ENCODE results near the gene ANAPC15. TPM values are rescaled to one million over a fixed set of nuclear protein-coding genes. Genes with fewer than 3 reads are reported as not detected.
"Not testable (repeated sequence)": the region's sequence is repeated elsewhere in the genome, so short reads cannot be mapped to it uniquely, and the experiment has no call there.

ANAPC15 gene
- total RNA-seq, 3 donors from 2014 or later = 37.9 to 52.1 (median 39.0) TPM

DNA sequence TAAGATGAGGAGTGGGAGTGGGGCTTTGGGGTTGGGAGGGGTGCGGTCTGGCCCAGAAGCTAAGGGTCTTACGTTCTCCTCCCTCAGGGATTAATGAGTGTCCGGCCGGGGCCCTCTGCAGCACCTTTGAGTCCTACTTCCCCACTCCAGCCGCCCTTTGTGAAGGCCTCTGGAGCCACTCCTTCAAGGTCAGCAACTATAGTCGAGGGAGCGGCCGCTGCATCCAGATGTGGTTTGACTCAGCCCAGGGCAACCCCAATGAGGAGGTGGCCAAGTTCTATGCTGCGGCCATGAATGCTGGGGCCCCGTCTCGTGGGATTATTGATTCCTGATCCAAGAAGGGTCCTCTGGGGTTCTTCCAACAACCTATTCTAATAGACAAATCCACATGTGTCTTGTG lies 27.0 kb upstream of the ANAPC15 start:
- no peaks in the 10 kb centered on the region for H3K36me3 ChIP-seq (ENCODE audit: low read depth)
- DNase-seq (no peak), ATAC-seq (no peak)
- intact Hi-C loops (cut with DNase I, micrococcal nuclease) = no loop called here
- peaks cover 5% of the 10 kb centered on the region for H3K4me1 ChIP-seq (ENCODE audit: low read depth)
- TF ChIP-seq, protein P1, sequence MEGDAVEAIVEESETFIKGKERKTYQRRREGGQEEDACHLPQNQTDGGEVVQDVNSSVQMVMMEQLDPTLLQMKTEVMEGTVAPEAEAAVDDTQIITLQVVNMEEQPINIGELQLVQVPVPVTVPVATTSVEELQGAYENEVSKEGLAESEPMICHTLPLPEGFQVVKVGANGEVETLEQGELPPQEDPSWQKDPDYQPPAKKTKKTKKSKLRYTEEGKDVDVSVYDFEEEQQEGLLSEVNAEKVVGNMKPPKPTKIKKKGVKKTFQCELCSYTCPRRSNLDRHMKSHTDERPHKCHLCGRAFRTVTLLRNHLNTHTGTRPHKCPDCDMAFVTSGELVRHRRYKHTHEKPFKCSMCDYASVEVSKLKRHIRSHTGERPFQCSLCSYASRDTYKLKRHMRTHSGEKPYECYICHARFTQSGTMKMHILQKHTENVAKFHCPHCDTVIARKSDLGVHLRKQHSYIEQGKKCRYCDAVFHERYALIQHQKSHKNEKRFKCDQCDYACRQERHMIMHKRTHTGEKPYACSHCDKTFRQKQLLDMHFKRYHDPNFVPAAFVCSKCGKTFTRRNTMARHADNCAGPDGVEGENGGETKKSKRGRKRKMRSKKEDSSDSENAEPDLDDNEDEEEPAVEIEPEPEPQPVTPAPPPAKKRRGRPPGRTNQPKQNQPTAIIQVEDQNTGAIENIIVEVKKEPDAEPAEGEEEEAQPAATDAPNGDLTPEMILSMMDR (IDR thresholded peaks at IDR 0.05) = no peak
- H3K9me3 ChIP-seq = no peaks in the 10 kb centered on the region
- H3K4me3 ChIP-seq = no peak overlapping the region

DNA sequence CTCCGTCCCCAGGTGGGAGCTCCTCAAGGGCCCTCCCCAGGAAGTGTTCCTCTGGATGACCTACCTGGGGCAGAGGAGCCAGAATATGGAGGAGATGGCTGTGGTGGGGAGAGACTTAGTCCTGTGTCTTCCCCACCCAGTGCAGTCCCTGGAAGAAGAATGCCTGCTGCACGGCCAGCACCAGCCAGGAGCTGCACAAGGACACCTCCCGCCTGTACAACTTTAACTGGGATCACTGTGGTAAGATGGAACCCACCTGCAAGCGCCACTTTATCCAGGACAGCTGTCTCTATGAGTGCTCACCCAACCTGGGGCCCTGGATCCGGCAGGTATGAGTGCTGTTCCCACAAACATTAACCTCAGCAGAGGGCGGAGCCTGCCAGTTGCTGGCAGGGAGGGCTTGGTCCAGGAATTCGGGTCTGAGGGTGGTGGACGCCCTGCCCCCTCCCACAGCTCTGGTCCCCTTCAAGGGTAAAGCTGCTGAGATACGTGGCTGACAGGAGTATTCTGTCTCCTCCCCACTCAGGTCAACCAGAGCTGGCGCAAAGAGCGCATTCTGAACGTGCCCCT lies 26.4 kb upstream of the ANAPC15 start:
- TF ChIP-seq, protein P1 (IDR thresholded peaks at IDR 0.05) = no peak
- Histone ChIP-seq H3K4me3 (no peak overlapping the region), H3K9me3 (no peaks in the 10 kb centered on the region), H3K4me1 (ENCODE audit: low read depth) (no peaks in the 10 kb centered on the region), H3K36me3 (ENCODE audit: low read depth) (no peaks in the 10 kb centered on the region)
- intact Hi-C loops (cut with DNase I, micrococcal nuclease) = no loop called here
- DNase-seq (no peak), ATAC-seq (no peak)

DNA sequence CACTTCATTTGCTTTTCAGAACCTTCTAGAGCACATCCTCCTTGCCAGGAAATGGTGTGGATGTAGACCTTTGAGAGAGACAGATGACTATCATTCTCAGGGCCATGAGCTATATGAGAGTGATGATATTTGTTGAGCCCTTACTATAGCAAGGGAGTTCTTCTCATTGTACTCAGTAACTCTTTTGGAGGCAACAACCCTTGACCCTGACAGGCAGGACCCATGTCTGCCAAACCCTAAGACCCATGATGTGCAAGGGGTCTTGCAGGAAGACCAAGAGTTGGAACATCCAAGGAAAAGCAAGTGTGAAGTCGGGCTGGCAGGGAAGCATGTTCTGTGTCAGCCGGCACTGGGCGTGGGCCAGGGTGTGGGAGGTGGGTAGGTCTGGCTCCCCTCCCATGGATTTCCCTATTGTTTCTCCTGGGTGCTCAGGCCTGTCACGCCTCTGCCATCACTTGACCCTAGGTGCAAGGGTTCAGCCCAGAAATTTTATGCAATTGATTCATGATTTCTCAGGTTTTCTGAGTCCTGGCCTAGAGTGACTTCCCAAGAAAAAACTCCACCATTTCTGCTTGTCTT lies 24.3 kb upstream of the ANAPC15 start:
- ATAC-seq (peak; percentile 72), DNase-seq (peak in 2 of 3 donors; percentile 18 to 48)
- Histone ChIP-seq H3K4me1 (ENCODE audit: low read depth) (no peaks in the 10 kb centered on the region), H3K36me3 (ENCODE audit: low read depth) (no peaks in the 10 kb centered on the region), H3K4me3 (no peak overlapping the region), H3K9me3 (no peaks in the 10 kb centered on the region)
- intact Hi-C loops (cut with DNase I, micrococcal nuclease) = no loop called here
- TF ChIP-seq, protein P1 (IDR thresholded peaks at IDR 0.05) = no peak

DNA sequence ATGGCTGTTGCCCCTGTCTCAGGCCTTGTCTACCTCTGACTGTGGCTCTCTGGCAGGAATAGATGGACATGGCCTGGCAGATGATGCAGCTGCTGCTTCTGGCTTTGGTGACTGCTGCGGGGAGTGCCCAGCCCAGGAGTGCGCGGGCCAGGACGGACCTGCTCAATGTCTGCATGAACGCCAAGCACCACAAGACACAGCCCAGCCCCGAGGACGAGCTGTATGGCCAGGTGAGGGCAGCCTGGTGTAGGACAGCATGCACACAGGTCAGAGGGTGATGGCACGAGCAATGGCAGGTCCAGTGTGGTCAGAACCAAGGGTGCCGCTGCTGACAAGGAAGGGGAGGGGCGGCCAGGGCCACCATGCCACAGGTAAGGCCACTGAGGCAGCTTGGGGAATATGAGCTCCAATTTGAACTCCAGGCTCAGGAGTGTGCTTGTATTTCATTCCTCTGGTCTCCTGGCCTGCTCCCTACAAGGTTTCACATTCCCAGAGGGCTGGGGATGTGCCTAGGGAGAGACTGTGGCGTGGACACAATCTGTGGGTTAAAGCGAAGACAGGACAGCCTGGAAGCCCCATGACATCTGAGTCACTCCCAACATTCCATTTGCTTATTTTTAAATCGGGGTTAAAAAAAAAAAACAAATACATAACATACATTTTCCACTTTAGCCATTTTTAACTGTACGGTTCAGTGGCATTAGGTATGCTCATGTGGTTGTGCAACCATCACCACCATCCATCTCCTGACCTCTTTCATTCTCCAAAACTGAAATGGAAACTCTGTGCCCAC lies 23.6 kb upstream of the ANAPC15 start:
- ATAC-seq (no peak), DNase-seq (no peak)
- TF ChIP-seq, protein P1 (IDR thresholded peaks at IDR 0.05) = no peak
- intact Hi-C loops (cut with DNase I, micrococcal nuclease) = no loop called here
- no peaks in the 10 kb centered on the region for H3K9me3 ChIP-seq
- H3K4me3 ChIP-seq = no peak overlapping the region
- no peaks in the 10 kb centered on the region for H3K4me1 ChIP-seq (ENCODE audit: low read depth)
- no peaks in the 10 kb centered on the region for H3K36me3 ChIP-seq (ENCODE audit: low read depth)

DNA sequence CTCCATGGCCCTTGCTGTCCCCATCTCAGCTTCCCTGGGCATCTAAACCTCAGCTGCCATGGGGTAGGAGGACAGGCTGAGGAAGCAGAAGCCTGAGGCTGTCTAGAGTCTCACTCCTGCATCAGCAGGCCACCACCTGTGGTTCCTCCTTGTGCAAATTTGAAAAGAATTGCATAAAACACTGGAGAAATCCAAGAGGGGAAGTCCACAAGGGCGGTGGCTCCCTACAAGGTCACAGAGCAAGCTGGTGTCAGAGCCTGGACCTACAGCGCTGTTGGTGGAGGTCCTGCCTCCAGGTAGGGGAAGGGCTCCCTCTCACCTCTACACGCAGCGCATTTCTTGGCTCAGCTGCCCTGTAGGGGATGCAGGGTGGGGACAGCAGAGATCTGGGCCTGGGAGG lies 23.0 kb upstream of the ANAPC15 start, which contains the start of gene FOLR3:
Gene FOLR3, plus strand, starts transcription at position 253 of the 400 bp plus-strand sequence. CDS start 228 bp downstream, outside the sequence.
- H3K4me3 ChIP-seq; H3K4me1 ChIP-seq (ENCODE audit: low read depth); intact Hi-C loops (cut with DNase I, micrococcal nuclease); DNase-seq; H3K36me3 ChIP-seq (ENCODE audit: low read depth); H3K9me3 ChIP-seq: not testable (repeated sequence)
- peak; percentile 25 for ATAC-seq

DNA sequence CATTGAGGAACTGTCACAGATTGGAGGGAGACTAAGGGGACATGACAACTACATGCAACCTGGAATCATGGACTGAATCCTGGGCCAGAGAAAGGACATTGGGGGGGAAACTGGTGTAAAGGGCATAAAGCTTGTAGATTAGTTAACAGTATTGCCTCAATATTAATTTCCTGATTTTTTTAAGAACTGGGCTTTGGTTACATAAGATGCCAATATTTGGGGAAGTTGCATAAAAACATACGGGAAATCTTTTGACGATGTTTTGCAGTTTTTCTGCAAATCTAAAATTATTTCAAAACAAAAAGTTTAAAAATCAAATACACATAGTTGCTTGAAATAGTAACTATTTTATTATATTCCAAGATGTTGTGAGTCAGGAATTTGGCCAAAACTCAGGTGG lies 20.2 kb upstream of the ANAPC15 start:
- H3K4me1 ChIP-seq (ENCODE audit: low read depth) = no peaks in the 10 kb centered on the region
- no peak for DNase-seq
- H3K4me3 ChIP-seq = no peak overlapping the region
- H3K36me3 ChIP-seq (ENCODE audit: low read depth) = no peaks in the 10 kb centered on the region
- no peak for ATAC-seq
- intact Hi-C loops (cut with DNase I, micrococcal nuclease) = no loop called here
- TF ChIP-seq, protein P1 (IDR thresholded peaks at IDR 0.05) = no peak
- peaks cover 4% of the 10 kb centered on the region for H3K9me3 ChIP-seq

Measured in mucosa of descending colon (tissue), 3 donors.